HEK293T (cell line): ENCODE results near the gene ASPSCR1.

ENCODE experiments used
- FOXK2 ChIP-seq: fragments of 450-650 bp; IDR thresholded peaks from 2 replicates; pipeline ENCODE4 v1.6.1; 2016; ENCODE audit warnings: mild to moderate bottlenecking
- SP1 ChIP-seq: fragments of 450-650 bp; IDR thresholded peaks from 2 replicates; pipeline ENCODE4 v1.6.1; 2017
- SUZ12 ChIP-seq: fragments of 450-650 bp; IDR thresholded peaks from 2 replicates; pipeline ENCODE4 v1.6.1; 2016; ENCODE audit warnings: mild to moderate bottlenecking

GRCh38 chr17:82023447-82024241, 46.2 kb downstream of the ASPSCR1 start:
- no peak for TF ChIP-seq SP1
- TF ChIP-seq FOXK2: no peak
- no peak for TF ChIP-seq SUZ12
